Esophagus mucosa (tissue), 1 donor: ENCODE measurements around the gene FAM204A. TPM values are rescaled to one million over a fixed set of nuclear protein-coding genes. Genes with fewer than 3 reads are reported as not detected.

Experiments
- ATAC-seq: fragments of 200-7000 bp; cut with Tn5 transposase; one replicate; pipeline ENCODE4 v1.9.1; 2020
- total RNA-seq: library from RNA; stranded (reverse); gene quantifications from one replicate; pipeline ENCODE4 v1.2.4, GENCODE V29; 2023
- donor health status: DM: yes; HTN: yes; CAD: no.

The FAM204A gene
- 49.6 TPM for total RNA-seq

- ATAC-seq: peak; percentile 100
These were observed at the start of gene FAM204A for GRCh38 chr10:118341791-118342637. Gene FAM204A, minus strand, starts transcription at chr10:118342324. Its CDS starts 5,909 bp downstream, at chr10:118336415.

DNA sequence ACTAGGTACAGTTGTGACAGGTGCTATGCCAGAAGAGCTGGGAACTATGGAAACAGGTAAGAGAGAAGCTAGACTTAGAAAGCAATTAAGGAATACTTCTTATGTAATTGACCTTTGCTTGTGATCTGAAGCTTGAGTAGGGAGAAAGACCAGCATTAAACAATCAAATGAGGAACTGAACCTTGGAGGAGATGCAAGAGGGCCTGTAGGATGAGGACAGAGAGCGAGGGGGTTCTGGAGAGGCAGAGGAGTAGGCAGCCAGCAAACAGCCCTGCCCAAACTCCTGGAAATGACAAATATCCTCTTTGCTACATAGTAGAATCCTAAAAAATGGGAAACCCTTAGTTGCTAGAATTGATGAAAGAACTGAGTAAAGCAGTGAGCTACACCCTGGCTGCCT lies 41.6 kb upstream of the FAM204A start:
- ATAC-seq: no peak

DNA sequence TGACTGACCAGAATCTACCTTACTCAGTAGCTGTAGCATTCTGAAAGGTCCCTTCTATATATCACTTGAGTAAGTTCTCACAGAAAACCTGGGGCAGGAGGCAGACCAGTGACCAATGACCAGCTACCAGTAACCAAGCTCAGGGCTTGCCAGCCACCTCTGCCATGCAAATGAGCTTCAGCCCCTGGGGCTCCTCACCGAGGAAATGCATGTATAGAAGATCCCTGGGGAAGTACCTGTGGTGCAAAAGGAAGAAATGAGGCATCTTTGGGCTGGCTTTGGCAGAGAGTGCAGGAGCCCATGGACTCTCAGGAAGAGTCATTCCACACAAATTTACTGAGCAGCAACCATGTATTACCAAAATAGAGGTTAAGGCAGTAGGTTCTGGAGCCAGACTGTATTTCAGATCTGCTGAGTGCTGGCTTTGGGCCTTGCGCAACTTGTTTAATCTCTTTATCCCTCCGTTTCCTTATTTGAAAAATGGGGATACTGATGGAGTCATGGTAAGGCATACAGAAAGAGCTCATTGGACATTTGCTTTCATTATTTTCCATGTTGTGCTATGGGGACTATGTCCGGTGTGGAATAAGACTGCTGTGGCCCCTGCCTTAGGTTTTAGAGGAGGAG lies 41.1 kb upstream of the FAM204A start:
- ATAC-seq: peak; percentile 38

- ATAC-seq: no peak
These were observed 32.3 kb upstream of the FAM204A start for GRCh38 chr10:118374404-118374803.

DNA sequence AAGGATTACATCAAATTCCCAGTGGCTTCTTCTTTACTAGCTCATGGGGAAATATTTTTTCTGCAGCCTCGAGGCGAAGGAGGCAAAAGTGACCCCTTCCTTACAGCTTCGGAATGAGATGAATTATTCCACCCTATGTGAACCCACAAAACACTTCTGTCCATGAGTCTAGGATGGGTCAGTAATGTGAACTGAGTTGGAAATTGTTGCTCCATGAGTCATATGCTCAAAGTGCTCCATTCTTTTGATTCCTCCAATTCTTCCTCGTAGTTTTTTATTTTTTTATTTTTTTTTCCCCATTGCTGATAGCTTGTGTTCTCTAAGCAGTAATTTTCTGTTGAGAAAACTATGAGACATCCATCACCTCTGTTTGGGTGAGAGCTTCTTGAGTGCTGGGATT lies 31.7 kb upstream of the FAM204A start:
- ATAC-seq: no peak

DNA sequence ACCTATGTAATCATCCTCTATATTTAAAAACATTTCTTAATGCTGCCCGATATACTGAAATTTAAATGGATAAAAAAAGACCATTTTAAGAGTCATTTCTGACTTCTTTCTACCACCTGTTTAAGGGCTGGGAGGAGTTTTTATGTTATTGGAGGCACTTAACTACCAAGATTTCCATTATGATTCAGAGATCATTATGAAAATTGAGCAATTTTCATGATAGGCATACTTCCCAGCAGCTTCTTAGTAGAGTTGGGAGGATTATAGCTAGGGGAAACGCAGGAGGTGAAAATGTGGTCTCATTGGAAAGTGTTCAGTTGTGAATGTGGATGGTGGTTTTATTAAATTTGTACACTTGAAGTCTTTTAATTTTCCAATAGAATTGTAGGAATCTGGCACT lies 28.4 kb upstream of the FAM204A start:
- ATAC-seq: no peak

GRCh38 chr10:118369641-118370205 lies 27.6 kb upstream of the FAM204A start:
- ATAC-seq: peak; percentile 17

GRCh38 chr10:118365702-118366101 lies 23.6 kb upstream of the FAM204A start:
- ATAC-seq: no peak

- no peak for ATAC-seq
These were observed 20.0 kb upstream of the FAM204A start for GRCh38 chr10:118362103-118362502.

GRCh38 chr10:118358327-118358726 lies 16.2 kb upstream of the FAM204A start:
- ATAC-seq: no peak

DNA sequence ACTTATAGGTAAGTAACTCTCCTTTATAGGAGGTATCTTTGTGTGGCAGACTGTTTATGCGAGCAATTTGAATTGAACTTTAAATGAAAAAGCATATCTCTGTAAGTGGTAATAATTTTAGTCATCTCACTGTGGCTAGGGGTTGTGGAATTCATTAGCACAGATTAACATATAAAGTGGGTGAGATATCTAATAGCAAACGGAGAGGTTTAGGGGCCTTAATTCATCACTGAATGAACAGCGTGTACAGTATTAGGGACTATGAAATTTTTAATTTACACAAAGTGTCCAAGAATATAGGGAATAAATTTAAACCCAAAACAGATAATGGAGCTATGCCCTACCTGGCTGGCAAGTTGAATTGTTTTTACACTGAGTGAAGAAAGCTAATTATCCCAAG lies 15.7 kb upstream of the FAM204A start:
- ATAC-seq: no peak

DNA sequence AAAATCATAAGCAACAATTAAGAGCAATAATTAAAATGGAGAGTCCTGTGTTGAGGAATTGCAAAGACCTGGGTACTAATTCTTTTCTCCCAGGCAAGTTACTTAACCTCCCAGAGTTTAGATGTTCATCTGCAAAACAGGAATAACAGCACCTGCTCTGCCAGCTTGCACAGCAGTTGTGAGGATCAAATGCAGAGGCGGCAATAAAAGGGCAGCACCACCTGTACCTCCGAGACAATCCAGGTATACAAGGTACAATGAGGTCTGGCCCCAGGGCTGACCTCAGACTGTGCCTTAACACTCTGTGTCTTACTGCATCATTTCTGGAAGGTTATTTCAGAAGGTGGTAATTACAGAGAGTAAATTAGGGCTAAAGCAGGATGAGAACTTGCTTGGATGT lies 14.5 kb upstream of the FAM204A start:
- no peak for ATAC-seq

DNA sequence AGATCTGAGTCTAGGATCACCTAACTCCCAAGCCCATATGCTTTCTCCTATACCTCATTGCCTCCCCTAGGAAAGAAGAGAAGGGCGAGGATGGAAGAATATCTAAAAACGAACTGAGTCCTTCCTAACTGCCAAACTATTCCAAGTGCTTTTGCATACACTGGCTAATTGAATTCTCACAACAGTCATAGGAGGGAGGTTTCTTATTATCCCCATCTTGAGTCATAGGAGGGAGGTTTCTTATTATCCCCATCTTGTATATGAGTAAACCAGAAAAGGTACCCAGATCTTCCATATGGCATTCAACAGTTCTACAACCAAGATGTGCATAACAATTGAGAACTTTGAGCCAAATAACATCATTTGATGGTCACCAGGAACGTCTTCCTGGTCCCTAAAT lies 13.1 kb upstream of the FAM204A start:
- ATAC-seq: no peak

- ATAC-seq: no peak
These were observed 7.1 kb upstream of the FAM204A start for GRCh38 chr10:118349235-118349634.

- no peak for ATAC-seq
These were observed 1.4 kb upstream of the FAM204A start for GRCh38 chr10:118343549-118343948.

DNA sequence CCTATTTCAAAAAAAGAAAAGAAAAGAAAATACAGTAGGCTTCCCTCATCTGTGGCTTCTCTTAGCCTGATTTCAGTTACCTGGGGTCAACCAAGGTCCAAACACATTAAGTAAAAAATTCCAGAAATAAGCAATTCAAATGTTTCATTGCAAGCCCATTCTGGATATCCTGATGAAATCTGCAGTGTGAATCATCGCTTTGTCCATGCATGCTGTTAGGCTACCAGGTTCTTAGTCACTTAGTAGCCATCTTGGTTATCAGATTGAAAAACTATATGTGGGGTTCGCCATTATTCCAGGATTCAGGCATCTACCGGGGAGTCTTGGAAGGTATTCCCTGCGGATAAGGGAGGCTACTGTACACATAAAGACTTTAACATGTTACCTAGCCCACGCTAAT lies 991 bp upstream of the FAM204A start:
- peak; percentile 32 for ATAC-seq

- ATAC-seq: peak; percentile 6
These were observed 505 bp upstream of the FAM204A start for GRCh38 chr10:118342638-118343020.

GRCh38 chr10:118340486-118340885 lies 1.6 kb downstream of the FAM204A start:
- no peak for ATAC-seq

- no peak for ATAC-seq
These were observed 3.0 kb downstream of the FAM204A start for GRCh38 chr10:118339111-118339510.

GRCh38 chr10:118337356-118337755 lies 4.8 kb downstream of the FAM204A start:
- ATAC-seq: no peak

- no peak for ATAC-seq
These were observed 8.3 kb downstream of the FAM204A start for GRCh38 chr10:118333871-118334270.

- no peak for ATAC-seq
These were observed 9.0 kb downstream of the FAM204A start for GRCh38 chr10:118332948-118333710.

DNA sequence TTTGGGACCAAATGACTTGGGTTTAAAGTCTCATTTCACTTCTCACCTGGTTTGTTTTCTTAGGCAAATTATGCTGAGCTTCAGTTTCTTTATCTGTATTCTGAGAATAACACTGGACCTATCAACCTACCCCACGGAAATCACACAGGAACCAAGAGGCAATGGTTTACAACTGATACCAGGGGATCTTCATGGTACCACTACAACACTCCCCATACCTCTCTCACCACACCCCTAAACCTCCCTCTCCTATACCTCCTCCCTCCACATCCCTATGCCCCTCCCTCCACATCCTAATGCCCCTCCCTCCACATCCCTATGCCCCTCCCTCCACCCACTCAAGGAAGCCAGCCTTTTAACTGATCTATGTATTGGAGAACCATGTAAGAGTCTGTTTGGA lies 9.9 kb downstream of the FAM204A start:
- no peak for ATAC-seq
